OCI-LY1 (cell line): ENCODE measurements around the gene USP36.

Source experiments
- CTCF ChIP-seq: fragments of 200-600 bp; sonication (generic), shearing (Covaris generic); IDR thresholded peaks from 2 replicates; pipeline ENCODE4 v1.5.1; 2017; ENCODE audit warnings: mild to moderate bottlenecking, antibody characterized with exemption, low read length, moderate library complexity, mixed read lengths
- EZH2 ChIP-seq: fragments of 200-600 bp; sonication (generic), shearing (Covaris generic); IDR thresholded peaks from 2 replicates; pipeline ENCODE4 v1.8.0; 2017; ENCODE audit warnings: borderline replicate concordance, mixed run types, mild to moderate bottlenecking, antibody characterized with exemption, low read length, moderate library complexity, mixed read lengths

GRCh38 chr17:78879635-78880186 lies 39.1 kb upstream of the USP36 start:
- TF ChIP-seq CTCF (no peak), EZH2 (no peak)
